22Rv1 (cell line): Measurements from ENCODE around the gene STAC.

Experiments
- ZFX ChIP-seq: fragments of 450-650 bp; IDR thresholded peaks from 2 replicates; pipeline ENCODE4 v1.6.1; 2017; ENCODE audit warnings: antibody characterized with exemption, borderline replicate concordance
- TF ChIP-seq, protein P1 (sequence below): fragments of 450-650 bp; IDR thresholded peaks from 2 replicates; pipeline ENCODE4 v1.5.1; 2017; ENCODE audit warnings: mild to moderate bottlenecking

DNA sequence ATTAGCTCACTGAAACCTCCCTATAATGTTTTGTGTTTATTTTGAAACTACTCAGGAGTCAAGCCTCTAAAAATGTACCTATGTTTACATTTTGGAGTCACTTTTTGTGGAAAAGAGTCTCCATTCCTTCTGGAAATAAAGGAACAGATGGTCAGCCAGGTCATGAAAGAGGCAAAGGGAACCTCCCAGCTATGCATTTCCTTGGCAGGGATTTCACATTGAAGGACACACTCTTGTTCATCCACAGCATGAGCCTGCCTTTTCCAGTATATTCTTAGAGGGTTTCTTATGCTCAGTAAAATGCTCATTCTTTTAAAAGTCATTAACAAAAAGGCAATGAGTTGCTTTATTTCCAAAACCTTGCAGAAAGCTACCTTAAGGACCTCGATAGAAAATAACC, 20.8 kb downstream of the STAC start:
- TF ChIP-seq, protein P1, sequence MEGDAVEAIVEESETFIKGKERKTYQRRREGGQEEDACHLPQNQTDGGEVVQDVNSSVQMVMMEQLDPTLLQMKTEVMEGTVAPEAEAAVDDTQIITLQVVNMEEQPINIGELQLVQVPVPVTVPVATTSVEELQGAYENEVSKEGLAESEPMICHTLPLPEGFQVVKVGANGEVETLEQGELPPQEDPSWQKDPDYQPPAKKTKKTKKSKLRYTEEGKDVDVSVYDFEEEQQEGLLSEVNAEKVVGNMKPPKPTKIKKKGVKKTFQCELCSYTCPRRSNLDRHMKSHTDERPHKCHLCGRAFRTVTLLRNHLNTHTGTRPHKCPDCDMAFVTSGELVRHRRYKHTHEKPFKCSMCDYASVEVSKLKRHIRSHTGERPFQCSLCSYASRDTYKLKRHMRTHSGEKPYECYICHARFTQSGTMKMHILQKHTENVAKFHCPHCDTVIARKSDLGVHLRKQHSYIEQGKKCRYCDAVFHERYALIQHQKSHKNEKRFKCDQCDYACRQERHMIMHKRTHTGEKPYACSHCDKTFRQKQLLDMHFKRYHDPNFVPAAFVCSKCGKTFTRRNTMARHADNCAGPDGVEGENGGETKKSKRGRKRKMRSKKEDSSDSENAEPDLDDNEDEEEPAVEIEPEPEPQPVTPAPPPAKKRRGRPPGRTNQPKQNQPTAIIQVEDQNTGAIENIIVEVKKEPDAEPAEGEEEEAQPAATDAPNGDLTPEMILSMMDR, result no peak
- no peak for TF ChIP-seq ZFX
